Transverse colon (tissue), 4 donors: Measurements from ENCODE around the gene TRIM29. TPM values are rescaled to one million over a fixed set of nuclear protein-coding genes. Genes with fewer than 3 reads are reported as not detected.

Experiments used
- DNase-seq: peaks from one replicate; pipeline ENCODE4 v3.0.0-alpha.2; 2019
- H3K27ac ChIP-seq, 4 donors: fragments of 200-600 bp; sonication (generic); 2 replicates each; pipeline ENCODE4 v1.5.1; 2016 to 2018; ENCODE audit warnings: inconsistent platforms in 4 of 4
- H3K27me3 ChIP-seq: fragments of 200-600 bp; sonication (generic); 2 replicates; pipeline ENCODE4 v1.5.1; 2017; ENCODE audit warnings: inconsistent platforms
- H3K36me3 ChIP-seq, 4 donors: fragments of 200-600 bp; sonication (generic); 2 replicates each; pipeline ENCODE4 v1.5.1; 2017 to 2019; ENCODE audit warnings: inconsistent platforms in 4 of 4
- H3K4me1 ChIP-seq, 4 donors: fragments of 200-600 bp; sonication (generic); 2 replicates each; pipeline ENCODE4 v1.5.1; 2017 to 2020; ENCODE audit warnings: inconsistent platforms in 4 of 4
- H3K4me3 ChIP-seq, 4 donors: fragments of 200-600 bp; sonication (generic); 1 replicate in 1 of 4; 2 replicates in 3 of 4; pipeline versions ENCODE4 v1.5.1 to v1.6.1; 2017 to 2019; ENCODE audit warnings: inconsistent platforms in 4 of 4
- H3K9me3 ChIP-seq, 2 donors: fragments of 200-600 bp; sonication (generic); 2 replicates each; pipeline ENCODE4 v1.5.1; 2017 to 2019; ENCODE audit warnings: inconsistent platforms in 2 of 2
- EP300 ChIP-seq: sonication (generic); formaldehyde crosslinking; IDR thresholded peaks from one replicate; pipeline ENCODE4 v1.6.1; 2017; ENCODE audit warnings: antibody characterized with exemption, low read depth
- POLR2A ChIP-seq: fragments of 450-650 bp; IDR thresholded peaks from one replicate; pipeline ENCODE4 v1.6.1; 2016; ENCODE audit warnings: antibody characterized with exemption, mild to moderate bottlenecking, moderate library complexity
- POLR2AphosphoS5 ChIP-seq, 3 donors: sonication (generic); formaldehyde crosslinking; IDR thresholded peaks; one replicate each; pipeline ENCODE4 v1.6.1; 2016; ENCODE audit warnings: antibody characterized with exemption in 3 of 3
- WGBS, 2 donors: methylation state at CpG; one replicate each; pipeline ENCODE4 v1.1.5; 2018; ENCODE audit warnings: low coverage in 1 of 2; 5-methylcytosine and 5-hydroxymethylcytosine counted together
- in situ Hi-C, 4 donors: fragments of 200-750 bp; cut with MboI; loops; one replicate each; pipeline versions ENCODE4 v1.15.0 to v1.15.1; 2017; ENCODE audit warnings: low sequenced_read_pairs in 3 of 4, low pct_ligation_motif_present in 1 of 4, low pct_unique_long_range_greater_than_20kb in 1 of 4
- intact Hi-C: fragments of 100-400 bp; cut with DNase I; formaldehyde crosslinking; loops from one replicate; pipeline ENCODE4 v1.15.1; 2023; ENCODE audit warnings: low total_unique reads
- total RNA-seq, 4 donors: library from RNA; depleted of rRNA; stranded (reverse); fragments of >200 nt; gene quantifications; one replicate each; pipeline ENCODE4 v1.1.0, GENCODE V29; 2016
- TF ChIP-seq, protein P1 (sequence below), 5 experiments: fragments of 200-600 bp in 3 of 5; fragments of 450-650 bp in 2 of 5; sonication (generic) in 3 of 5; IDR thresholded peaks; 1 replicate in 2 of 5; 2 replicates in 3 of 5; pipeline ENCODE4 v1.5.1; 2016 to 2017; ENCODE audit warnings: antibody characterized with exemption in 5 of 5, inconsistent platforms in 3 of 5, mild to moderate bottlenecking in 2 of 5, moderate library complexity in 1 of 5

Gene TRIM29
- total RNA-seq, 4 donors from 2014 or later: 0.75 to 7.8 (median 4.4) TPM; not detected in 1

DNA sequence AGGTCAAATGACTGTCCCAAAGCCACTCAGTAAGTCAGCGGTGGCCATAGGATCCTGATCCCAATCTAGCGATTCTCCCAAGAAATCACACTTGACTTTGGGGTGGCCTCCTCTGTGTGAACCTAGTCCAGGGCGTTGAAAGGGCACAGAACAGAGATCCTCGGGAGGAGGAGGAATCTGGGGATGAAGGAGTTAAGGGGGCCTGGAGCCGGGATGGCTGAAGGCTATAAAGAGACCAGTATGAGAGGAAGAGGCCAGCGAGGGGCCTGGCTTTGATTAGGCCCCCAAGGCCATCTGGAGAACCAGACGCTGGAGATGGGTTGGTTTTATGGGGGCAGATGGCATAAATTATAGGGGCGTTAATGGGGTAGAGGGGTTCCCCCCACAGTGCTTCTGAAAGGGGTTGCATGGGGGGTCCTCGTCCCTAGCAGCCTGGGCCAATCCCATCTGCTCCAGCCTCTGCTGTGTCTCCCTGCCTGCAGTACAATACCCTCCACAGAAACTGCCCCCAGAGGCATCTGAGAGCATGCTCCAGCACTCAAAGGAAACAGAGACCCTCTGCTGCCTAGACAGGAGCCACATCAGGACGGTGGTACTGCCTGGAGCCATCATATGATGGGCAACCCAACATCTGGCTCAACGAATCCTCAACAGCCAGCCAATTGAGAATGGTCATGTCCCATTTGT, 35.2 kb upstream of the TRIM29 start:
- 67 to 73% methylated on average over 3 to 10 of the region's 11 CpGs for WGBS, 2 donors
- TF ChIP-seq POLR2A: no peak
- TF ChIP-seq, protein P1, sequence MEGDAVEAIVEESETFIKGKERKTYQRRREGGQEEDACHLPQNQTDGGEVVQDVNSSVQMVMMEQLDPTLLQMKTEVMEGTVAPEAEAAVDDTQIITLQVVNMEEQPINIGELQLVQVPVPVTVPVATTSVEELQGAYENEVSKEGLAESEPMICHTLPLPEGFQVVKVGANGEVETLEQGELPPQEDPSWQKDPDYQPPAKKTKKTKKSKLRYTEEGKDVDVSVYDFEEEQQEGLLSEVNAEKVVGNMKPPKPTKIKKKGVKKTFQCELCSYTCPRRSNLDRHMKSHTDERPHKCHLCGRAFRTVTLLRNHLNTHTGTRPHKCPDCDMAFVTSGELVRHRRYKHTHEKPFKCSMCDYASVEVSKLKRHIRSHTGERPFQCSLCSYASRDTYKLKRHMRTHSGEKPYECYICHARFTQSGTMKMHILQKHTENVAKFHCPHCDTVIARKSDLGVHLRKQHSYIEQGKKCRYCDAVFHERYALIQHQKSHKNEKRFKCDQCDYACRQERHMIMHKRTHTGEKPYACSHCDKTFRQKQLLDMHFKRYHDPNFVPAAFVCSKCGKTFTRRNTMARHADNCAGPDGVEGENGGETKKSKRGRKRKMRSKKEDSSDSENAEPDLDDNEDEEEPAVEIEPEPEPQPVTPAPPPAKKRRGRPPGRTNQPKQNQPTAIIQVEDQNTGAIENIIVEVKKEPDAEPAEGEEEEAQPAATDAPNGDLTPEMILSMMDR (IDR thresholded peaks at IDR 0.05): no peak
- TF ChIP-seq EP300: no peak
- no peak for TF ChIP-seq POLR2AphosphoS5 (IDR thresholded peaks at IDR 0.05)
- no peaks in the 10 kb centered on the region for H3K9me3 ChIP-seq
- in situ Hi-C loops (loop anchor here (5.0 to 10.0 kb wide), 5 partner anchors 52 to 129 kb away; no protein-coding TSS in a partner anchor), intact Hi-C loops (loop anchor here (2.0 to 5.0 kb wide), 2 partner anchors 58 to 129 kb away; no protein-coding TSS in a partner anchor)
- H3K27me3 ChIP-seq: peaks cover 21% of the 10 kb centered on the region
- no peaks in the 10 kb centered on the region for H3K36me3 ChIP-seq
- H3K4me1 ChIP-seq: peaks cover 6 to 22% (median 16%) of the 10 kb centered on the region in 4 donors
- no peak overlapping the region for H3K27ac ChIP-seq
- no peak overlapping the region for H3K4me3 ChIP-seq
- no peak for DNase-seq

- peak; percentile 73 for DNase-seq
- no peak overlapping the region for H3K27ac ChIP-seq
- intact Hi-C loops (loop anchor here (2.0 to 5.0 kb wide), 2 partner anchors 59 to 130 kb away; no protein-coding TSS in a partner anchor), in situ Hi-C loops (loop anchor here (5.0 to 10.0 kb wide), 5 partner anchors 53 to 130 kb away; no protein-coding TSS in a partner anchor)
- H3K4me1 ChIP-seq: peaks cover 6 to 22% (median 17%) of the 10 kb centered on the region in 4 donors
- no peak overlapping the region for H3K4me3 ChIP-seq
- TF ChIP-seq POLR2AphosphoS5 (IDR thresholded peaks at IDR 0.05): no peak
- no peak for TF ChIP-seq POLR2A
- no peak for TF ChIP-seq EP300
- TF ChIP-seq, protein P1 (IDR thresholded peaks at IDR 0.05): peak; percentile 78 to 92 (median 83)
- H3K27me3 ChIP-seq: peaks cover 30% of the 10 kb centered on the region
- 28 to 30% methylated on average over 2 to 24 of the region's 24 CpGs for WGBS, 2 donors
- no peaks in the 10 kb centered on the region for H3K36me3 ChIP-seq
- H3K9me3 ChIP-seq: no peaks in the 10 kb centered on the region
Observed at GRCh38 chr11:120172054-120172911, 34.4 kb upstream of the TRIM29 start.

GRCh38 chr11:120170741-120171261, 32.9 kb upstream of the TRIM29 start:
- intact Hi-C loops (loop anchor here (5.0 kb wide), 1 partner anchor 132 kb away; no protein-coding TSS in a partner anchor), in situ Hi-C loops (loop anchor here (5.0 to 10.0 kb wide), 5 partner anchors 54 to 132 kb away; no protein-coding TSS in a partner anchor)
- TF ChIP-seq, protein P1 (IDR thresholded peaks at IDR 0.05): no peak
- TF ChIP-seq POLR2A (no peak), EP300 (no peak), POLR2AphosphoS5 (IDR thresholded peaks at IDR 0.05) (no peak)
- peaks cover 6 to 22% (median 17%) of the 10 kb centered on the region in 4 donors for H3K4me1 ChIP-seq
- H3K9me3 ChIP-seq: no peaks in the 10 kb centered on the region
- H3K36me3 ChIP-seq: no peaks in the 10 kb centered on the region
- 89% methylated on average over 12 of the region's 12 CpGs; no CpG with 5 or more reads in 1 of the 2 donors for WGBS, 2 donors
- H3K27ac ChIP-seq: no peak overlapping the region
- no peak for DNase-seq
- peaks cover 45% of the 10 kb centered on the region for H3K27me3 ChIP-seq
- no peak overlapping the region for H3K4me3 ChIP-seq
